ENCODE measurements around the gene PRKG2.

DNA sequence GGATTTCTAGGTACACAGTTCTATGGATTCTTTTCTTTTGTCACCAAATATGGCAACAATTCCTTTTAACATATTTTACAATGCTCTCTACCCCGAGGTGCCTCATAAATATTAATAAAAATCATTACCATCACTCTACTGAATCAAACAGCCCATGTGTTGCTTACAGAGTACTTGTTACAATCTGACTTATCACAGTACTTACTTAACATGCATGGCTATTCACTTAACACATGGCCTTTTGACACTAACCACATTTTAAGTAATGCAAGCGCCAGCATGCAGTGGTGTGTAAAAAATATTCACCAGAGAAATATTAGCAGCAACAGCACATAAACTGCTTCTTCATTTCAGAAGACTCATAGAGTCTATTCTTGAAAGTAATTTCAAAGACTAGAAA is 119.6 kb downstream of the PRKG2 start:
- TF ChIP-seq, protein P1, sequence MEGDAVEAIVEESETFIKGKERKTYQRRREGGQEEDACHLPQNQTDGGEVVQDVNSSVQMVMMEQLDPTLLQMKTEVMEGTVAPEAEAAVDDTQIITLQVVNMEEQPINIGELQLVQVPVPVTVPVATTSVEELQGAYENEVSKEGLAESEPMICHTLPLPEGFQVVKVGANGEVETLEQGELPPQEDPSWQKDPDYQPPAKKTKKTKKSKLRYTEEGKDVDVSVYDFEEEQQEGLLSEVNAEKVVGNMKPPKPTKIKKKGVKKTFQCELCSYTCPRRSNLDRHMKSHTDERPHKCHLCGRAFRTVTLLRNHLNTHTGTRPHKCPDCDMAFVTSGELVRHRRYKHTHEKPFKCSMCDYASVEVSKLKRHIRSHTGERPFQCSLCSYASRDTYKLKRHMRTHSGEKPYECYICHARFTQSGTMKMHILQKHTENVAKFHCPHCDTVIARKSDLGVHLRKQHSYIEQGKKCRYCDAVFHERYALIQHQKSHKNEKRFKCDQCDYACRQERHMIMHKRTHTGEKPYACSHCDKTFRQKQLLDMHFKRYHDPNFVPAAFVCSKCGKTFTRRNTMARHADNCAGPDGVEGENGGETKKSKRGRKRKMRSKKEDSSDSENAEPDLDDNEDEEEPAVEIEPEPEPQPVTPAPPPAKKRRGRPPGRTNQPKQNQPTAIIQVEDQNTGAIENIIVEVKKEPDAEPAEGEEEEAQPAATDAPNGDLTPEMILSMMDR (IDR thresholded peaks at IDR 0.05): no peak
- no peak for TF ChIP-seq POLR2A (IDR thresholded peaks at IDR 0.05)
